PC-3 (cell line): Measurements from ENCODE around the gene SLCO2A1.

Experiments
- CTCF ChIP-seq: fragments of 300-600 bp; sonication (generic); conservative IDR thresholded peaks from 2 replicates; pipeline ENCODE4 v1.5.1; 2017; ENCODE audit warnings: antibody characterized with exemption, low read depth, mild to moderate bottlenecking, low read length
- EZH2 ChIP-seq: fragments of 300-600 bp; sonication (generic); IDR thresholded peaks from one replicate; pipeline ENCODE4 v1.6.1; 2017; ENCODE audit warnings: antibody characterized with exemption, mild to moderate bottlenecking, low read length; ENCODE audit not compliant: unreplicated experiment

- no peak for TF ChIP-seq CTCF
- no peak for TF ChIP-seq EZH2
Observed at GRCh38 chr3:134059035-134059601, 29.4 kb upstream of the SLCO2A1 start.
